Fibroblast of lung (primary cell): ENCODE results near the gene KCNC2. TPM values are rescaled to one million over a fixed set of nuclear protein-coding genes. Genes with fewer than 3 reads are reported as not detected.

Experiments used
- DNase-seq, 2 donors: peaks; one replicate each; pipeline versions ENCODE4 v3.0.0 to v3.0.0-alpha.2; 2010; ENCODE audit warnings: low read depth in 2 of 2
- H2AFZ ChIP-seq: 2 replicates; pipeline ENCODE4 v1.5.1; 2012; ENCODE audit warnings: low read length, control low read depth, inconsistent platforms
- H3K27ac ChIP-seq: 2 replicates; pipeline ENCODE4 v1.5.1; 2011; ENCODE audit warnings: low read length, control low read depth; ENCODE audit not compliant: insufficient read depth
- H3K27me3 ChIP-seq: 2 replicates; pipeline ENCODE4 v1.5.1; 2011; ENCODE audit warnings: mild to moderate bottlenecking, low read length; ENCODE audit not compliant: control insufficient read depth, insufficient read depth
- H3K36me3 ChIP-seq: 2 replicates; pipeline ENCODE4 v1.5.1; 2011; ENCODE audit warnings: low read length; ENCODE audit not compliant: control insufficient read depth, insufficient read depth
- H3K4me1 ChIP-seq: 2 replicates; pipeline ENCODE4 v1.5.1; 2011; ENCODE audit warnings: low read length; ENCODE audit not compliant: control insufficient read depth, insufficient read depth; ENCODE audit errors: extremely low read depth
- H3K4me2 ChIP-seq: 2 replicates; pipeline ENCODE4 v1.5.1; 2011; ENCODE audit warnings: low read length, control low read depth; ENCODE audit not compliant: insufficient read depth; ENCODE audit errors: extremely low read depth
- H3K4me3 ChIP-seq, 4 experiments: fragments of 200-600 bp in 1 of 4; sonication (generic) in 1 of 4; replicated peaks in 1 of 4; 2 replicates each; pipeline ENCODE4 v1.5.1; 2011 to 2016; ENCODE audit warnings: low read length in 4 of 4, low read depth in 3 of 4, mild to moderate bottlenecking in 3 of 4, control low read depth in 2 of 4, inconsistent platforms in 1 of 4, mixed read lengths in 1 of 4; ENCODE audit not compliant: insufficient read depth in 1 of 4; ENCODE audit errors: control extremely low read depth in 1 of 4
- H3K79me2 ChIP-seq: 2 replicates; pipeline ENCODE4 v1.5.1; 2012; ENCODE audit warnings: mild to moderate bottlenecking, low read length, inconsistent platforms; ENCODE audit not compliant: control insufficient read depth, insufficient read depth
- H3K9ac ChIP-seq: 2 replicates; pipeline ENCODE4 v1.5.1; 2011; ENCODE audit warnings: mild to moderate bottlenecking, low read length, control low read depth; ENCODE audit not compliant: insufficient read depth
- H3K9me3 ChIP-seq: 2 replicates; pipeline ENCODE4 v1.5.1; 2012; ENCODE audit warnings: low read depth, low read length; ENCODE audit not compliant: control insufficient read depth, insufficient read depth
- H4K20me1 ChIP-seq: 2 replicates; pipeline ENCODE4 v1.5.1; 2011; ENCODE audit warnings: low read length; ENCODE audit not compliant: control insufficient read depth, insufficient read depth; ENCODE audit errors: extremely low read depth
- EZH2 ChIP-seq: IDR thresholded peaks from 2 replicates; pipeline ENCODE4 v1.5.1; 2012; ENCODE audit warnings: low read length, control low read depth, mild to moderate bottlenecking; ENCODE audit errors: missing control alignments
- polyA plus RNA-seq, 2 donors: library from polyadenylated mRNA; depleted of rRNA in 1 of 2; stranded (reverse) in 1 of 2; unstranded in 1 of 2; fragments of >200 nt; gene quantifications; 2 replicates each; pipeline ENCODE4 v1.2.1, GENCODE V29; 2011 to 2012; ENCODE audit warnings: missing spikeins in 1 of 2
- total RNA-seq: library from RNA; depleted of rRNA; stranded (reverse); fragments of >200 nt; gene quantifications from 2 replicates; pipeline ENCODE4 v1.2.1, GENCODE V29; 2014
- TF ChIP-seq, protein P1 (sequence below), 2 donors: IDR thresholded peaks in 1 of 2; conservative IDR thresholded peaks in 1 of 2; 1 replicate in 1 of 2; 2 replicates in 1 of 2; pipeline ENCODE4 v1.5.1; 2011 to 2012; ENCODE audit warnings: low read length in 2 of 2, control low read depth in 1 of 2, inconsistent platforms in 1 of 2, low read depth in 1 of 2, mild to moderate bottlenecking in 1 of 2

KCNC2 gene
- total and polyA plus RNA-seq, 2 donors (not counting 1 experiment from before 2014, with no cell fraction given): not detected

GRCh38 chr12:75137896-75138295 is 71.7 kb downstream of the KCNC2 start:
- TF ChIP-seq EZH2: no peak
- TF ChIP-seq, protein P1, sequence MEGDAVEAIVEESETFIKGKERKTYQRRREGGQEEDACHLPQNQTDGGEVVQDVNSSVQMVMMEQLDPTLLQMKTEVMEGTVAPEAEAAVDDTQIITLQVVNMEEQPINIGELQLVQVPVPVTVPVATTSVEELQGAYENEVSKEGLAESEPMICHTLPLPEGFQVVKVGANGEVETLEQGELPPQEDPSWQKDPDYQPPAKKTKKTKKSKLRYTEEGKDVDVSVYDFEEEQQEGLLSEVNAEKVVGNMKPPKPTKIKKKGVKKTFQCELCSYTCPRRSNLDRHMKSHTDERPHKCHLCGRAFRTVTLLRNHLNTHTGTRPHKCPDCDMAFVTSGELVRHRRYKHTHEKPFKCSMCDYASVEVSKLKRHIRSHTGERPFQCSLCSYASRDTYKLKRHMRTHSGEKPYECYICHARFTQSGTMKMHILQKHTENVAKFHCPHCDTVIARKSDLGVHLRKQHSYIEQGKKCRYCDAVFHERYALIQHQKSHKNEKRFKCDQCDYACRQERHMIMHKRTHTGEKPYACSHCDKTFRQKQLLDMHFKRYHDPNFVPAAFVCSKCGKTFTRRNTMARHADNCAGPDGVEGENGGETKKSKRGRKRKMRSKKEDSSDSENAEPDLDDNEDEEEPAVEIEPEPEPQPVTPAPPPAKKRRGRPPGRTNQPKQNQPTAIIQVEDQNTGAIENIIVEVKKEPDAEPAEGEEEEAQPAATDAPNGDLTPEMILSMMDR (conservative IDR thresholded peaks at IDR 0.05 in 1 of 2, IDR thresholded peaks at IDR 0.05 in 1 of 2; ENCODE audit: low read depth in 1 of 2, low read length in 2 of 2): no peak
- H2AFZ ChIP-seq: no peak overlapping the region
- H3K9ac ChIP-seq: no peak overlapping the region
- no peaks in the 10 kb centered on the region for H3K79me2 ChIP-seq
- no peak overlapping the region for H3K4me3 ChIP-seq
- H4K20me1 ChIP-seq: no peaks in the 10 kb centered on the region
- H3K36me3 ChIP-seq: no peaks in the 10 kb centered on the region
- H3K4me2 ChIP-seq: no peak overlapping the region
- peak; percentile 1 to 6 for DNase-seq
- H3K27ac ChIP-seq: no peak overlapping the region
- no peaks in the 10 kb centered on the region for H3K4me1 ChIP-seq
- no peaks in the 10 kb centered on the region for H3K27me3 ChIP-seq
- no peaks in the 10 kb centered on the region for H3K9me3 ChIP-seq

- Histone ChIP-seq H3K36me3 (no peaks in the 10 kb centered on the region), H3K4me2 (no peak overlapping the region), H3K27me3 (no peaks in the 10 kb centered on the region)
These were observed 74.6 kb downstream of the KCNC2 start for GRCh38 chr12:75135026-75135425.

DNA sequence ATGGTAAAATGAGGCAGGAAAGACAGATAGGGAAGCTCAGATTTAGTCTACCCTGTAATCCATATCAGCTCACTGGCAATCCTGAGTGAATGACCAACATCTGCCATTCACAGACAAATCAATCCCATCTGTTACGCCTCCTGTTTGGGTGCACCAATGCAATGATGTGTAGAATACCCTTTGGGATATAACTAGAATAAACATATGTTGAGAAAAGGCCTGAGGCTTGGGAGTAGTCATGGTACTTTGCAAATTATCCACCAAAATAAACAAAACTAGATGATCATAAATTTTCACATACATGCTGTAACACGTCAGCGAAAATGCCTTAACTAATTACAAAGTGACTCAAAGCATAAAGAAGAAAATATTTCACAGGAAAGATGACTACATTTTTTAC is 78.8 kb downstream of the KCNC2 start:
- Histone ChIP-seq H3K27me3 (no peaks in the 10 kb centered on the region), H3K79me2 (no peaks in the 10 kb centered on the region), H3K9me3 (no peaks in the 10 kb centered on the region), H3K4me2 (no peak overlapping the region), H2AFZ (no peak overlapping the region), H4K20me1 (no peaks in the 10 kb centered on the region), H3K36me3 (no peaks in the 10 kb centered on the region), H3K9ac (no peak overlapping the region), H3K27ac (no peak overlapping the region), H3K4me3 (no peak overlapping the region), H3K4me1 (no peaks in the 10 kb centered on the region)
- DNase-seq: no peak
- TF ChIP-seq EZH2: no peak
- TF ChIP-seq, protein P1 (conservative IDR thresholded peaks at IDR 0.05 in 1 of 2, IDR thresholded peaks at IDR 0.05 in 1 of 2; ENCODE audit: low read depth in 1 of 2, low read length in 2 of 2): no peak

More at GRCh38 chr12:75135026-75135425, 74.6 kb downstream of the KCNC2 start:
- Histone ChIP-seq H4K20me1 (no peaks in the 10 kb centered on the region), H3K4me3 (no peak overlapping the region), H3K27ac (no peak overlapping the region), H3K9ac (no peak overlapping the region), H2AFZ (no peak overlapping the region), H3K79me2 (no peaks in the 10 kb centered on the region), H3K4me1 (no peaks in the 10 kb centered on the region), H3K9me3 (no peaks in the 10 kb centered on the region)
- TF ChIP-seq, protein P1 (conservative IDR thresholded peaks at IDR 0.05 in 1 of 2, IDR thresholded peaks at IDR 0.05 in 1 of 2; ENCODE audit: low read depth in 1 of 2, low read length in 2 of 2): no peak
- no peak for TF ChIP-seq EZH2
- DNase-seq: no peak
